HG03066 (cell line): ENCODE results near the gene KIAA1671.
"Not testable (repeated sequence)": the region's sequence is repeated elsewhere in the genome, so short reads cannot be mapped to it uniquely, and the experiment has no call there.

Experiments
- ATAC-seq: cut with Tn5 transposase; IDR thresholded peaks from one replicate; pipeline ENCODE4 v1.9.1; 2021; ENCODE audit warnings: low read depth; ENCODE audit not compliant: unreplicated experiment

The KIAA1671 gene

GRCh38 chr22:25161916-25162530 is 209.5 kb downstream of the KIAA1671 start:
- no peak for ATAC-seq

GRCh38 chr22:25162561-25162960 is 210.0 kb downstream of the KIAA1671 start:
- ATAC-seq = no peak

- ATAC-seq = no peak
Measured at GRCh38 chr22:25165785-25166184, 213.3 kb downstream of the KIAA1671 start.

- ATAC-seq = no peak
Measured at GRCh38 chr22:25166266-25167040, 213.9 kb downstream of the KIAA1671 start.

- no peak for ATAC-seq
Measured at GRCh38 chr22:25167082-25167481, 214.6 kb downstream of the KIAA1671 start.

GRCh38 chr22:25167834-25168601 is 215.5 kb downstream of the KIAA1671 start:
- ATAC-seq = no peak

GRCh38 chr22:25169278-25170031 is 216.9 kb downstream of the KIAA1671 start:
- no peak for ATAC-seq

- ATAC-seq = no peak
Measured at GRCh38 chr22:25170426-25170980, 218.0 kb downstream of the KIAA1671 start.

- no peak for ATAC-seq
Measured at GRCh38 chr22:25172153-25172552, 219.6 kb downstream of the KIAA1671 start.

- ATAC-seq = no peak
Measured at GRCh38 chr22:25174156-25174887, 221.8 kb downstream of the KIAA1671 start.

GRCh38 chr22:25174888-25175411 is 222.4 kb downstream of the KIAA1671 start:
- no peak for ATAC-seq

- no peak for ATAC-seq
Measured at GRCh38 chr22:25176175-25176574, 223.7 kb downstream of the KIAA1671 start.

- no peak for ATAC-seq
Measured at GRCh38 chr22:25176799-25177198, 224.3 kb downstream of the KIAA1671 start.

GRCh38 chr22:25177226-25177625 is 224.7 kb downstream of the KIAA1671 start:
- no peak for ATAC-seq

GRCh38 chr22:25177895-25178294 is 225.4 kb downstream of the KIAA1671 start:
- ATAC-seq = no peak

GRCh38 chr22:25178348-25178747 is 225.8 kb downstream of the KIAA1671 start:
- not testable (repeated sequence) for ATAC-seq

- not testable (repeated sequence) for ATAC-seq
Measured at GRCh38 chr22:25178869-25179631, 226.5 kb downstream of the KIAA1671 start.
